NCI-H524 treated with DMSO at 0.1 percent for 48 hours (cell line): ENCODE measurements around the gene PPHLN1.

Experiments used
- DNase-seq: peaks from one replicate; lab custom pipeline; 2025; lab: John Stamatoyannopoulos, UW

Gene PPHLN1

GRCh38 chr12:42442888-42443287 lies 116.9 kb downstream of the PPHLN1 start:
- no peak for DNase-seq

GRCh38 chr12:42444192-42444943 lies 118.4 kb downstream of the PPHLN1 start:
- no peak for DNase-seq

DNA sequence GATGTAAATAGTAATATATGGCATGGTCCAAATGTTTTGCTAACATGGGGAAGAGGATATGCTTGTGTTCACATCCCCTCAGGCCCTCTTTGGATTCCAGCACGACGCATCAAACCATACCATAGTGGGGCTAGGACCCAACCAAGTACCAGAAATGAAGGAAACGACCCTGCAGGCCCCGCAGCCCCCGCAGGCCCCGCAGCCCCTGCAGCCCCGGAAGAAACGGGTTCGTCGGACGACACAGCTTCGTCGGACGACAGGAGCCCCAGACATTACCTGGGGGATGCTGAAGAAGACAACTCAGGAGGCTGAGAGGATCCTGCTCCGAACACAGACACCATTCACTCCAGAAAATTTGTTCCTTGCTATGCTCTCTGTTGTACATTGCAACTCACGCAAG lies 119.9 kb downstream of the PPHLN1 start:
- DNase-seq, result no peak

DNA sequence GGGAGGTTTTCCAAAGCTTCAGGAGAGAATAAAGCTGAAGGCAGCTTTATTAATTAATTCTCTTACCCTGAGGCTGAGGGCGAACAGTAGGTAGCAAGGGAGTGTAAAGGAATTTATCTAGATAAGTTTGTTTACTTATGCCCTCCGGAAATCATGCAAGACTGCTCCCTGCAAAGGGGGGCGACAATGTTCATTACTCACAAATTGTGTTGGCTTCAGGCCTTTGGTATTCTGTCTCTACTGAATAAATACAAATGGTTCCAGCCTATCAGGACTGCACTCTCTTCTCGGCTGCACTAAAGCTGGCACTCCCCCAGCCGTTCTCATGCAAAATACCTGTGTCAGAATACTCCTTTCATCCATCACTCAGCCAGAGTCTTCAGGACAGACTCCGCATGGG lies 120.8 kb downstream of the PPHLN1 start:
- no peak for DNase-seq

DNA sequence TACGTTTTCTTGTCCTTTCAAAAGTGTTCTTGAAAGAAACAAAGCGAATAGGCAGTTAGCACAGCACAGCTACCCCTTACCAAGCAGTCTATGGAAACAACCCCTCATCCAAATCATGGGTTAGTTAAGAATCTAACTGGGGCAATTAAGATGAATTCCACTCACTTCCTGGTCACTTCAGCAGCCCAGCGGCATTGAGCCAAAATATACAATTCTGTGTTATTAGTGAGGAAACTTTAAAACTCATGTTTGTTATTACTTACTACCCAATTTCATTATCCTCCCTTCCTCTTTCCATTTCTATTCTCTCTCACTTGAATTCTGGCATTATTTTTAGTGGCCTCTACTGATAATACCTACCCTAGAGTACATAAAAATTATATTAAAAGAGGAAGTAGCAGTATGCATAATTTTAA lies 121.4 kb downstream of the PPHLN1 start:
- no peak for DNase-seq

DNA sequence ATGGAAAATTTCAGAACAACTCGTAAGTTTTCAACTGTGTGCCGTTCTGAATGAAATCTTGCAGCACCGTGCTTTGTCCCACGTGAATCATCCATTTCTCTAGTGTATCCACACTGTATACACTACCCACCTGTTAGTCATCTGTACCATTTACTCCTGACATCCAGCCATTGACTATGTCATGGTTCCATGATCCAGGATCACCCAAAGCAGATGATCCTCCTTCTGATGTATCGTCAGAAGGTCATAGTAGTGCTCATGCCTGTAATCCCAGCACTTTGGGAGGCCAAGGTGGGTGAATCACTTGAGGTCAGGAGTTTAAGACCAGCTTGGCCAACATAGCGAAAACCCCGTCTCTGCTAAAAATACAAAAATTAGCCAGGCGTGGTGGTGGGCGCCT lies 122.9 kb downstream of the PPHLN1 start:
- no peak for DNase-seq

DNA sequence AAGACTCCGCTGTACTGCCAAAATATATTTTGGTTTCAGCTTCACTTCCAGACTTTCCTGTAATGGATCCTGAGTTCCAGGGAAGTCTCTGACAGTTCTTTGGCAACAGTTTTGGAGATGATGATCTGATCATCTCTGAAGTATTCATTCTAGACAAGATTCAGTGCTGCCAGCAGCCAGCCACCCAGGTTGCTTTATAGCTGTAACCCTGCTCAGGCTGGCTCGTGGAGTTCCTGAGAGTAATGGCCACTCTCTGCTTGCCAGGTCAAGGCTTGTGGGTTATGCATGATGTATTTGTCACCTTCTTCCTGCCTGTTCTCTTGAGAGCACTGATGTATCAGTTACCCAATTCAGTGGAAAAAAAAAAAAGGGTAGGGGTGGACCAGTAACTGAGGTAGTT lies 124.3 kb downstream of the PPHLN1 start:
- no peak for DNase-seq

DNA sequence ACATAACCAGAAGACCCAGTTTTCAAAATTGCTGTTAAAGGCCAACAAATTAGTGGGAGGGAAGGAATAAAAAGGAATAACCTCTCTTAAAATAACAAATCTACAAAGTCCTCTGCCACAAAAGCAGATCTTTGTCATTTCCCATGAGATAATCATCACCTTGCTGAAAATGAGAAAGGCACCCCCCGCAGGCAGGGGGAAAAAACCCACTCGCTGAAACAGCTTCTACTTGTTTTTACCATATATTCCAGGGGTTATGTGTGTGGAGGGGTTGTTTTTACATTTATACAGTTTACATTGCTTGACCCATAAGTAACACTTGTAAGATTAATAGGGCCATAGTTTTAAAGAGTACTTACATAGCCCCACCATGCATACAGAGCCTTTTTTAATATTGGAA lies 132.6 kb downstream of the PPHLN1 start:
- DNase-seq, result no peak

GRCh38 chr12:42459336-42459847 lies 133.4 kb downstream of the PPHLN1 start:
- DNase-seq, result no peak

- DNase-seq, result no peak
Observed at GRCh38 chr12:42462486-42462885, 136.5 kb downstream of the PPHLN1 start.

GRCh38 chr12:42463671-42464070 lies 137.7 kb downstream of the PPHLN1 start:
- no peak for DNase-seq

DNA sequence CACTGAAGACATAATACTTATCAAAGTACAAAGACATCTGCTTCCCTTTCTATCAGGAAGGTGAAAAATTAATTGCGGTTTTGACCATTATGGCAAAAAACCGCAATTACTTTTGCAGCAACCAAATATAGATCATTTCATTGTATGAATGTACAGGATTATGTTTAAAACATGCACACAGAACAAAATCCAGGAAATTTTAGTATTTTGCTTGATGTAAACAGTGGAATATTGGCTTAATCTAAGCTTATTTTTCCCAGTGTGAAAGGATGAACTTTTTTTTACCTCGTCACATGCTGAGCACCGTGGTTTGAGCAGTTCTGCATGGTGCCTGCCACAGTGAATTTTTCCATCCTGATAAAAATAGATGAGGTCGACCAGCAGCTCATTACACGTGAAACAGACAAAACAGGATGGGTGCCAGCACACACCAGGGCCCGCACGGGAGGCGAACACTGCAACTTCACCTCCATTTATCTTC lies 142.4 kb downstream of the PPHLN1 start:
- no peak for DNase-seq

- no peak for DNase-seq
Observed at GRCh38 chr12:42468921-42469320, 143.0 kb downstream of the PPHLN1 start.

GRCh38 chr12:42469355-42470175 lies 143.6 kb downstream of the PPHLN1 start:
- no peak for DNase-seq

DNA sequence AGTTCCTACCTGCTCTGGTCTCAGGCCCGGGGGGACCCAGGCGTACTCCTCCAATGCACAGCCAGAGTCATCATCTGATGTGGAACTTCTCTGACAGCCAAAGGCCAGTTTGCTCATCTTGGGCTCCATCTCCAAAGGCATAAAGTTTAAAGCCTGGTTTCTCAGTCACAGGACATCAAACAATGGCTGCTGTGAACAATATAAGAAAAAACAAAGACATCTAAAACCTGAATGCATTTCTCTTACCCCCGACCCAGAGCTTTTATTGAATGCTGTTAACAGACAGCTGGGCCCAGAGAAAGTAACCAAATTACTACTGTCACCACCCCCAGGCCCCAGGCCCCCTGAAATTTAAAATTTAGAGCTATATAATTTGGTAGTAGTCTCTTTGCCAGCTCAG lies 146.4 kb downstream of the PPHLN1 start:
- no peak for DNase-seq

GRCh38 chr12:42473130-42473529 lies 147.2 kb downstream of the PPHLN1 start:
- DNase-seq, result no peak

DNA sequence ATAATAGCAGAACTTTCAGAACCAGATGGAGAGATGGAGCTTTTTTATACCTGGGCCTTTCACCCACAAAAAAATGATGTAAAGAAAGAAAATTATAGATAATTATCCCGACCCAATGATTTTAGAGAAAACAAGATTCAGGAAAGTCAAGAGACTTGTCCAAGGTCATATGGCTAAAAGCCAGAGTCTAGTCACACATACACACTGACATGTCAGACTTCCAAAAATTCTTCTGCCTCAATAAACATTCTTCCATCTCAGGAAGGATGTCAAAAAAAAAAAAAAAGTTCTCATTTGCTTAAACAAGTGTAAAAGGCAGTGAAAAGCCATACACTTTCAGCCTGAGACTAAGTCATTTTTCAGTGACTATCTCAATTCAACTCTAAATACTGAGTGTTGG lies 147.6 kb downstream of the PPHLN1 start:
- DNase-seq, result no peak

- DNase-seq, result no peak
Observed at GRCh38 chr12:42474391-42474790, 148.4 kb downstream of the PPHLN1 start.

- DNase-seq, result no peak
Observed at GRCh38 chr12:42475106-42475505, 149.1 kb downstream of the PPHLN1 start.

DNA sequence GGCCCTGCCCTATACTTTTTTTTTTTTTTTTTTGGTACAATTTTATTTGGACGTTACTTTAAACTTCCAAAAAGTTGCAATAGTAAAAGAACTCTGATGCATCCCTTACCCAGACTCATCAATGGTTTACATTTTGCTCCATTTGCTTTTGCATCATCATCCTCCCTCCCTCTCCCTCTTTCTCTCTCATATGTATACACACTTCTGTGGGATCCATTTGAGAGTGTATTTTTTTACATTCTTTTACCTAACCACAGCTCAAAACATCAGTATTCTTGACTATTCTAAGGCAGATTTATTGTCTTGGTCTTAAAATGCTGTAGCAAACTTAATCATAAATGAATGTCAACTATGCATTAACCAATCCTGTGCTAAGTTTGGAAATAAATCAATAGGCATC lies 152.0 kb downstream of the PPHLN1 start:
- DNase-seq, result no peak

DNA sequence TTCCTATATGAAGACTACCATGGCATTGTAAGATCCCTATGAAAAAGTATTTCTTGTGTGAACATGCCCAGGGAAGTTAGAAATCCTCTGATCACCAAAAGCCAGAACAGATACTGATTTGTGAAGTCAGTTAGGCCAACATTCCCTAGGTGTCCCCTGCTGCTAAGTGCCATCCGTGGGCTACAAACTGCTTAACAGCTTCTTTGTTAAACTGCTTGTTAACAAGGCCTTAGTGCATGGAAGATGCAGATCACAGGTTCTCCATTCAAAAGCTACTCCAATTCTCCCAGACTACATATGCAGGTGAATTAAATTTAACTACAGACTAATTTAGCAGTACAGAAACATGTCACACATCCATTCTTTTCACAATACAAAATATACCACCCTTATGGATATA lies 155.4 kb downstream of the PPHLN1 start:
- DNase-seq, result no peak

GRCh38 chr12:42482041-42482747 lies 156.2 kb downstream of the PPHLN1 start:
- DNase-seq, result no peak
